HCT116 (cell line): ENCODE results near the gene RPL4. TPM values are rescaled to one million over a fixed set of nuclear protein-coding genes. Genes with fewer than 3 reads are reported as not detected.

Source experiments
- ATAC-seq: fragments of 200-7000 bp; cut with Tn5 transposase; 2 replicates; pipeline ENCODE4 v1.9.1; 2020; ENCODE audit warnings: mild to moderate bottlenecking, moderate library complexity
- BruUV-seq: library from RNA; stranded (reverse); fragments of 400-500 nt; replicated peaks from 2 replicates; lab custom pipeline; 2021; lab: Mats Ljungman, UMichigan
- CTCF ChIA-PET: fragments of 300-600 bp; sonication (Branson Sonifier 250); formaldehyde crosslinking; loops from one replicate; lab custom pipeline; 2021; ENCODE audit warnings: antibody characterized with exemption; lab: Charles Lee
- POLR2A ChIA-PET: fragments of 300-600, 350-600 bp; sonication (Branson Sonifier 250); formaldehyde crosslinking; loops from one replicate; lab custom pipeline; 2021; ENCODE audit warnings: antibody characterized with exemption; lab: Charles Lee
- RAD21 ChIA-PET, 2 experiments: fragments of 300-600 bp; sonication (Branson Sonifier 250); formaldehyde crosslinking; loops; one replicate each; lab custom pipeline; 2023; ENCODE audit warnings: low total read pairs in 2 of 2; ENCODE audit not compliant: uncharacterized antibody in 2 of 2, unreplicated experiment in 2 of 2, low non-redundant PET in 1 of 2; lab: Charles Lee
- DNase-seq: peaks from one replicate; pipeline ENCODE4 v3.0.0-alpha.2; 2010; ENCODE audit warnings: low read depth, low spot score
- H2AFZ ChIP-seq: fragments of 200-600 bp; shearing (Covaris generic), sonication (generic); 2 replicates; pipeline ENCODE4 v1.6.1; 2017; ENCODE audit warnings: low read depth, mixed run types, mixed read lengths, antibody characterized with exemption, low read length; ENCODE audit not compliant: poor library complexity, severe bottlenecking
- H3K27ac ChIP-seq: 2 replicates; pipeline ENCODE4 v1.5.1; 2012; ENCODE audit warnings: low read depth, low read length
- H3K27me3 ChIP-seq: fragments of 200-600 bp; sonication (generic); 2 replicates; pipeline ENCODE4 v1.6.1; 2016; ENCODE audit warnings: mixed run types, low read length, mixed read lengths; ENCODE audit not compliant: insufficient read depth
- H3K36me3 ChIP-seq, 2 experiments: fragments of 200-500 bp in 1 of 2; fragments of 200-600 bp in 1 of 2; sonication (Bioruptor generic) in 1 of 2; sonication (generic) in 1 of 2; 2 replicates each; pipeline versions ENCODE4 v1.5.1 to v1.6.1; 2014 to 2016; ENCODE audit warnings: low read length in 2 of 2, inconsistent platforms in 1 of 2, mixed read lengths in 1 of 2, mixed run types in 1 of 2; ENCODE audit not compliant: insufficient read depth in 2 of 2, control insufficient read depth in 1 of 2
- H3K4me1 ChIP-seq, 2 experiments: fragments of 200-600 bp in 1 of 2; sonication (generic) in 1 of 2; 2 replicates each; pipeline versions ENCODE4 v1.5.1 to v1.6.1; 2012 to 2017; ENCODE audit warnings: low read length in 2 of 2, inconsistent platforms in 1 of 2, mild to moderate bottlenecking in 1 of 2, mixed read lengths in 1 of 2, mixed run types in 1 of 2, moderate library complexity in 1 of 2; ENCODE audit not compliant: insufficient read depth in 2 of 2, control insufficient read depth in 1 of 2
- H3K4me2 ChIP-seq: fragments of 200-600 bp; sonication (generic); 2 replicates; pipeline ENCODE4 v1.6.1; 2017; ENCODE audit warnings: mixed run types, low read length, mixed read lengths
- H3K4me3 ChIP-seq, 2 experiments: fragments of 200-600 bp in 1 of 2; sonication (generic) in 1 of 2; replicated peaks in 1 of 2; 2 replicates each; pipeline ENCODE4 v1.5.1; 2011 to 2016; ENCODE audit warnings: low read length in 2 of 2, control low read depth in 1 of 2, low read depth in 1 of 2, mild to moderate bottlenecking in 1 of 2, mixed read lengths in 1 of 2, mixed run types in 1 of 2
- H3K79me2 ChIP-seq: fragments of 200-600 bp; sonication (generic); 2 replicates; pipeline ENCODE4 v1.6.1; 2017; ENCODE audit warnings: mild to moderate bottlenecking, mixed run types, low read length, moderate library complexity, mixed read lengths; ENCODE audit not compliant: insufficient read depth
- H3K9ac ChIP-seq: fragments of 200-600 bp; sonication (generic); 2 replicates; pipeline ENCODE4 v1.6.1; 2016; ENCODE audit warnings: low read length, mixed read lengths
- H3K9me2 ChIP-seq: fragments of 200-600 bp; sonication (generic), shearing (Covaris generic); 2 replicates; pipeline ENCODE4 v1.6.1; 2017; ENCODE audit warnings: mixed run types, mild to moderate bottlenecking, moderate library complexity; ENCODE audit not compliant: insufficient read depth
- H3K9me3 ChIP-seq, 2 experiments: fragments of 200-500 bp in 1 of 2; fragments of 200-600 bp in 1 of 2; sonication (Bioruptor generic) in 1 of 2; sonication (generic) in 1 of 2; 2 replicates each; pipeline ENCODE4 v1.6.1; 2014 to 2017; ENCODE audit warnings: low read length in 2 of 2, mixed read lengths in 2 of 2, inconsistent platforms in 1 of 2, low read depth in 1 of 2, mild to moderate bottlenecking in 1 of 2, mixed run types in 1 of 2, moderate library complexity in 1 of 2; ENCODE audit not compliant: control insufficient read depth in 1 of 2, insufficient read depth in 1 of 2
- H4K20me1 ChIP-seq: fragments of 200-600 bp; sonication (generic), shearing (Covaris generic); 2 replicates; pipeline ENCODE4 v1.6.1; 2017; ENCODE audit warnings: mixed run types, mild to moderate bottlenecking, moderate library complexity; ENCODE audit not compliant: insufficient read depth
- ATF3 ChIP-seq: IDR thresholded peaks from 2 replicates; pipeline ENCODE4 v1.6.1; 2012
- CEBPB ChIP-seq: IDR thresholded peaks from 2 replicates; pipeline ENCODE4 v1.6.1; 2012; ENCODE audit warnings: low read depth
- CTCF ChIP-seq, 3 experiments: fragments of 200-600 bp in 1 of 3; sonication (generic) in 1 of 3; IDR thresholded peaks in 2 of 3; conservative IDR thresholded peaks in 1 of 3; 2 replicates each; pipeline ENCODE4 v1.5.1; 2012 to 2017; ENCODE audit warnings: low read depth in 2 of 3, low read length in 2 of 3, antibody characterized with exemption in 1 of 3, borderline replicate concordance in 1 of 3, control low read depth in 1 of 3, mild to moderate bottlenecking in 1 of 3, mixed read lengths in 1 of 3, mixed run types in 1 of 3, moderate library complexity in 1 of 3; ENCODE audit not compliant: insufficient read depth in 1 of 3
- ELF1 ChIP-seq: IDR thresholded peaks from 2 replicates; pipeline ENCODE4 v1.6.1; 2012; ENCODE audit warnings: low read depth, borderline replicate concordance
- FOSL1 ChIP-seq: IDR thresholded peaks from 2 replicates; pipeline ENCODE4 v1.6.1; 2012; ENCODE audit warnings: low read depth
- JUND ChIP-seq: IDR thresholded peaks from 2 replicates; pipeline ENCODE4 v1.6.1; 2012
- MAX ChIP-seq: IDR thresholded peaks from 2 replicates; pipeline ENCODE4 v1.6.1; 2012
- POLR2AphosphoS5 ChIP-seq: IDR thresholded peaks from 2 replicates; pipeline ENCODE4 v1.6.1; 2011; ENCODE audit warnings: mild to moderate bottlenecking, low read depth, low read length, moderate library complexity
- REST ChIP-seq: IDR thresholded peaks from 2 replicates; pipeline ENCODE4 v1.6.1; 2012; ENCODE audit warnings: low read depth
- SP1 ChIP-seq: IDR thresholded peaks from 2 replicates; pipeline ENCODE4 v1.6.1; 2012; ENCODE audit warnings: low read depth
- SRF ChIP-seq: IDR thresholded peaks from 2 replicates; pipeline ENCODE4 v1.6.1; 2012; ENCODE audit warnings: low read depth
- TCF7L2 ChIP-seq: IDR thresholded peaks from 2 replicates; pipeline ENCODE4 v1.7.0; 2011; ENCODE audit warnings: borderline replicate concordance, inconsistent platforms; ENCODE audit not compliant: insufficient read depth, insufficient read length; ENCODE audit errors: extremely low read depth
- YY1 ChIP-seq: IDR thresholded peaks from 2 replicates; pipeline ENCODE4 v1.6.1; 2011; ENCODE audit warnings: low read length, low read depth, moderate library complexity, mild to moderate bottlenecking; ENCODE audit not compliant: insufficient replicate concordance; ENCODE audit errors: extremely low read depth
- ZBTB33 ChIP-seq: IDR thresholded peaks from 2 replicates; pipeline ENCODE4 v1.6.1; 2011; ENCODE audit warnings: mild to moderate bottlenecking, low read length, moderate library complexity; ENCODE audit not compliant: insufficient replicate concordance; ENCODE audit errors: extremely low read depth
- ZFX ChIP-seq: fragments of 450-650 bp; IDR thresholded peaks from 2 replicates; pipeline ENCODE4 v1.6.1; 2017
- ZNF274 ChIP-seq: fragments of 200-500 bp; sonication (Bioruptor generic); IDR thresholded peaks from 2 replicates; pipeline ENCODE4 v1.6.1; 2014; ENCODE audit warnings: mild to moderate bottlenecking, low read depth, low read length, inconsistent platforms
- intact Hi-C: fragments of 100-400 bp; cut with micrococcal nuclease; formaldehyde crosslinking; loops from 2 replicates; pipeline ENCODE4 v1.10.0; 2022
- total RNA-seq: library from RNA; stranded (reverse); gene quantifications from one replicate; pipeline ENCODE4 v1.2.1, GENCODE V29; 2021; ENCODE audit not compliant: unreplicated experiment

The RPL4 gene
- total RNA-seq, 1 experiment from 2014 or later: 3,818 TPM

GRCh38 chr15:66481107-66481856 lies 23.4 kb downstream of the RPL4 start:
- intact Hi-C loops: no loop called here
- Histone ChIP-seq H3K9me2 (no peaks in the 10 kb centered on the region), H3K4me3 (peak overlapping the region in 1 of 2 experiments; percentile 30; a peak in 1 of 4 replicates), H3K36me3 (peaks cover 4 to 8% of the 10 kb centered on the region in 2 experiments; a peak in 3 of 4 replicates), H3K27me3 (no peaks in the 10 kb centered on the region), H3K9ac (peak overlapping the region; percentile 42), H3K4me2 (peak overlapping the region; percentile 59), H3K27ac (peak overlapping the region; percentile 55; the same call in 1 of the 2 replicates), H3K4me1 (peaks cover 36 to 42% of the 10 kb centered on the region in 2 experiments), H4K20me1 (no peaks in the 10 kb centered on the region), H3K79me2 (no peaks in the 10 kb centered on the region; the same call in 1 of the 2 replicates), H2AFZ (no peak overlapping the region), H3K9me3 (no peaks in the 10 kb centered on the region)
- ChIA-PET POLR2A (interaction anchor here (1.1 kb wide), 1 partner anchor 9 kb away, joined by 3 read pairs; no protein-coding TSS in a partner anchor), CTCF (no interaction called here), RAD21 (no interaction called here)
- DNase-seq (no peak), ATAC-seq (peak; percentile 82)
- TF ChIP-seq POLR2AphosphoS5 (0 out of 2 replicates have a peak, but pooled peaks have one; percentile 33), ZBTB33 (no peak), MAX (peak; percentile 62), SRF (no peak), FOSL1 (peak; percentile 61), ZNF274 (no peak), REST (no peak), ATF3 (no peak), JUND (peak; percentile 59), CTCF (IDR thresholded peaks at IDR 0.05 in 2 of 3, conservative IDR thresholded peaks at IDR 0.05 in 1 of 3; ENCODE audit: borderline replicate concordance in 1 of 3, insufficient read depth in 1 of 3, low read depth in 2 of 3, low read length in 2 of 3) (peak in 1 of 3 experiments; percentile 21; a peak in 1 of 6 replicates), ZFX (no peak), TCF7L2 (no peak), CEBPB (no peak), ELF1 (no peak), YY1 (no peak), SP1 (0 out of 2 replicates have a peak, but pooled peaks have one; percentile 16)
- BruUV-seq: no TSS peak
